Vagina (tissue), 2 donors: ENCODE data around the gene PLRG1.

Experiments used
- CTCF ChIP-seq, 3 experiments: fragments of 450-650 bp in 2 of 3; fragments of 200-600 bp in 1 of 3; sonication (generic) in 1 of 3; IDR thresholded peaks; one replicate each; pipeline ENCODE4 v1.5.1; 2017 to 2019; ENCODE audit warnings: antibody characterized with exemption in 3 of 3, mild to moderate bottlenecking in 2 of 3, moderate library complexity in 2 of 3
- POLR2A ChIP-seq, 2 donors: fragments of 450-650 bp; IDR thresholded peaks; one replicate each; pipeline ENCODE4 v1.6.1; 2017; ENCODE audit warnings: antibody characterized with exemption in 2 of 2, mild to moderate bottlenecking in 2 of 2, moderate library complexity in 2 of 2

GRCh38 chr4:154595807-154596206, 45.6 kb upstream of the PLRG1 start:
- TF ChIP-seq CTCF (IDR thresholded peaks at IDR 0.05) (no peak), POLR2A (IDR thresholded peaks at IDR 0.05) (no peak)
